ENCODE results near the gene SLC38A3. TPM values are rescaled to one million over a fixed set of nuclear protein-coding genes. Genes with fewer than 3 reads are reported as not detected.

The SLC38A3 gene
- total and polyA plus RNA-seq, 2 experiments from 2014 or later = 0.36 TPM; not detected in 1

DNA sequence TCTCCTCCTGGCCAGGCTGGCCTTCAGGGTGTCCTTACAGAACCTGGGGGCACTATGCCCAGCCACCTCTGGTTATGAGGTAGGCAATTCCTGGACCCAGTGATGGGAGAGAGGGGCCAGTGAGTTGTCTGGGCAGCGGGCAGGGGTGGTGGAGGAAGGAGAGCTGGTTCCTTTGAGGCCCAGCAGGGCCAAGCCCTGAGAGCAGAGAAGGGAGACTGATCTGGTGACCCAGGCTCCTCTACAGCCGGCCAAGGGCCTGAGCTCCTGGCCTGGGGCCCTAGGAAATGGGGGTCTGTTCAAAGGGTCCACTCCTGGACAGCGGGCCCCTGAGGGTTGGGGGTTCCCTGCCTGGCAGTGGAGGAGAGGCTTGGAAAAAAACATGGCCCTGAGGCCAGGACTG is 7.9 kb downstream of the SLC38A3 start:
- H3K9me3 ChIP-seq (ENCODE audit: low read depth) = no peaks in the 10 kb centered on the region
- no peak overlapping the region for H3K9ac ChIP-seq
- no peaks in the 10 kb centered on the region for H3F3A ChIP-seq (ENCODE audit: insufficient read depth)
- H3K27ac ChIP-seq = no peak overlapping the region
- no peak for DNase-seq
- no peak overlapping the region for H3K4me2 ChIP-seq (ENCODE audit: unreplicated experiment)
- in situ Hi-C loops (cut with MboI) = loop anchor here (25.0 kb wide), 1 partner anchor 324 kb away; no protein-coding TSS in a partner anchor
- no peak overlapping the region for H2AFZ ChIP-seq
- H3K79me2 ChIP-seq (ENCODE audit: insufficient read depth) = no peaks in the 10 kb centered on the region
- no peaks in the 10 kb centered on the region for H3K27me3 ChIP-seq (replicated peaks; ENCODE audit: insufficient read depth)
- no peaks in the 10 kb centered on the region for H4K20me1 ChIP-seq (ENCODE audit: insufficient read depth)
- no peak overlapping the region for H3K4me3 ChIP-seq
- TF ChIP-seq EZH2 (IDR thresholded peaks at IDR 0.05; ENCODE audit: insufficient read depth, poor library complexity, severe bottlenecking) (no peak), EZH2phosphoT487 (IDR thresholded peaks at IDR 0.05; ENCODE audit: insufficient read depth, low read depth) (no peak)
- H3K9me2 ChIP-seq (ENCODE audit: insufficient read depth) = no peaks in the 10 kb centered on the region
- no peaks in the 10 kb centered on the region for H3K36me3 ChIP-seq (ENCODE audit: low read depth)
- H3K4me1 ChIP-seq (ENCODE audit: insufficient read depth) = peaks cover 7% of the 10 kb centered on the region; the same call in 1 of the 2 replicates
- WGBS, 2 experiments (ENCODE audit: low coverage in 1 of 2, low lambda C conversion rate in 2 of 2, missing lambda C conversion rate in 2 of 2) = 75 to 87% methylated on average over 3 of the region's 3 CpGs

DNA sequence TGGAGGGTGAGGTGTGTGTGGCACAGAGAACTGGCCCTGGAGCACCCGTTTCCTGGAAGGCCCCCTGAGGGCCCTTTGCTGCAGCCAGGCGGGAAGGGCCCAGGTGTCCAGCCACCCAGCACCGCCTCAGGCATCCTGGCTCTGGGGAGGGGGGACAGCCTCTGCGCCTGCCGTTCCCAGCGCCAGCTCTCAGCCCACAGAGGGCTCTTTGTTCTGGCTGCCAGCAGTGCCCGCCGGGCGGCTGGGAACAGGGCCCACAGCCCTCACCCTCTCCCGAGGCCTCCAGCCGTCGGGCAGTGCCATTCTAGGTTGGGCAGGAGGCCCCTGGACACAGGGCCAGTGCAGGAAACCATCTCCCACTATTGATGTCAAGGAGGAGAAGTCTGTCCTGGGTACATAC is 8.3 kb downstream of the SLC38A3 start:
- in situ Hi-C loops (cut with MboI) = loop anchor here (25.0 kb wide), 1 partner anchor 324 kb away; no protein-coding TSS in a partner anchor
- Histone ChIP-seq H3F3A (ENCODE audit: insufficient read depth) (no peaks in the 10 kb centered on the region), H3K27ac (no peak overlapping the region), H3K79me2 (ENCODE audit: insufficient read depth) (no peaks in the 10 kb centered on the region), H3K9me2 (ENCODE audit: insufficient read depth) (no peaks in the 10 kb centered on the region), H4K20me1 (ENCODE audit: insufficient read depth) (no peaks in the 10 kb centered on the region), H3K4me2 (ENCODE audit: unreplicated experiment) (no peak overlapping the region), H3K4me3 (no peak overlapping the region), H3K9me3 (ENCODE audit: low read depth) (no peaks in the 10 kb centered on the region), H3K9ac (no peak overlapping the region), H3K4me1 (ENCODE audit: insufficient read depth) (peaks cover 7% of the 10 kb centered on the region; the same call in 1 of the 2 replicates), H3K36me3 (ENCODE audit: low read depth) (no peaks in the 10 kb centered on the region), H2AFZ (no peak overlapping the region), H3K27me3 (replicated peaks; ENCODE audit: insufficient read depth) (no peaks in the 10 kb centered on the region)
- WGBS, 2 experiments (ENCODE audit: low coverage in 1 of 2, low lambda C conversion rate in 2 of 2, missing lambda C conversion rate in 2 of 2) = 94% methylated on average over 7 to 12 of the region's 12 CpGs
- DNase-seq = no peak
- TF ChIP-seq EZH2phosphoT487 (IDR thresholded peaks at IDR 0.05; ENCODE audit: insufficient read depth, low read depth) (no peak), EZH2 (IDR thresholded peaks at IDR 0.05; ENCODE audit: insufficient read depth, poor library complexity, severe bottlenecking) (no peak)

DNA sequence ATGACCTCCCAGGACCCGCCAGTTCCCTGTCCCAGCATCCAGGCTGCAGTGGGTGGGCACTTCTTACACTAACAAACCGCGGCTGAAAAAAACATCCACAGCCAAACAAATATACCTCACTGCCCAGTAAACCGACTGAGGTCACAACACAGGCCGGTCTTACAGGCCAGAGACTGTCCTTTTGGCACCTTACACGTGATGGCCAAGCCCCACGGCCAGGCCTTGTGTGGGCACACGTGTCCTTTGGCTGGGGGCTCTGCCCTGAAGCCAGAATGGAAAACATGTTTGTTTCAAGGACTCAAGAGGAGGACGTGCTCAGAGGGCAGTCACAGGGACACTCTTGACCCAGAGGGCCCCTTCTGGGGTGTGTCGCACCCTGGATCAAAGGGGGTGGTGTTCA is 9.8 kb downstream of the SLC38A3 start:
- no peak overlapping the region for H3K4me3 ChIP-seq
- DNase-seq = no peak
- H3K9ac ChIP-seq = no peak overlapping the region
- H3K27ac ChIP-seq = no peak overlapping the region
- no peaks in the 10 kb centered on the region for H3K9me2 ChIP-seq (ENCODE audit: insufficient read depth)
- WGBS, 2 experiments (ENCODE audit: low coverage in 1 of 2, low lambda C conversion rate in 2 of 2, missing lambda C conversion rate in 2 of 2) = 58 to 59% methylated on average over 10 of the region's 10 CpGs
- no peak overlapping the region for H3K4me2 ChIP-seq (ENCODE audit: unreplicated experiment)
- H3K27me3 ChIP-seq (replicated peaks; ENCODE audit: insufficient read depth) = no peaks in the 10 kb centered on the region
- H3K79me2 ChIP-seq (ENCODE audit: insufficient read depth) = no peaks in the 10 kb centered on the region
- no peaks in the 10 kb centered on the region for H3F3A ChIP-seq (ENCODE audit: insufficient read depth)
- in situ Hi-C loops (cut with MboI) = loop anchor here (25.0 kb wide), 1 partner anchor 322 kb away; no protein-coding TSS in a partner anchor
- no peaks in the 10 kb centered on the region for H3K9me3 ChIP-seq (ENCODE audit: low read depth)
- H3K4me1 ChIP-seq (ENCODE audit: insufficient read depth) = peaks cover 7% of the 10 kb centered on the region; the same call in 1 of the 2 replicates
- no peaks in the 10 kb centered on the region for H4K20me1 ChIP-seq (ENCODE audit: insufficient read depth)
- no peaks in the 10 kb centered on the region for H3K36me3 ChIP-seq (ENCODE audit: low read depth)
- TF ChIP-seq EZH2phosphoT487 (IDR thresholded peaks at IDR 0.05; ENCODE audit: insufficient read depth, low read depth) = no peak
- no peak for TF ChIP-seq EZH2 (IDR thresholded peaks at IDR 0.05; ENCODE audit: insufficient read depth, poor library complexity, severe bottlenecking)
- H2AFZ ChIP-seq = no peak overlapping the region

DNA sequence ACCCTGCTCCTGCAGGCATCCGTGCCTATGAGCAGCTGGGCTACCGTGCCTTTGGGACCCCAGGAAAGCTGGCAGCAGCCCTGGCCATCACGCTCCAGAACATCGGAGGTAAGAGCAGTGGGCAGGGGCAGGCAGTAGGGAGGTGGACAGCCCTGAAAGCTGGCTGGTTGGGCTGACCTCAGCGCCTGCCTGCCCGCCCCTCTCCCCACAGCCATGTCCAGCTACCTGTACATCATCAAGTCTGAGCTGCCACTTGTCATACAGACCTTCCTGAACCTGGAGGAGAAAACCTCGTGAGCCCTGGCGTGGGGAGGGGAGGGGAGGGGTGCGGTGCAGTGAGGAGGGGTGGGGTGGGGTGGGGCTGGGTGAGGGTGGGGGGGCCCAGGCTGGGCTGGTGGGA is 10.5 kb downstream of the SLC38A3 start:
- H3K4me1 ChIP-seq (ENCODE audit: insufficient read depth) = peaks cover 7% of the 10 kb centered on the region; the same call in 1 of the 2 replicates
- H3K9ac ChIP-seq = no peak overlapping the region
- no peak for DNase-seq
- no peaks in the 10 kb centered on the region for H3K9me3 ChIP-seq (ENCODE audit: low read depth)
- in situ Hi-C loops (cut with MboI) = loop anchor here (25.0 kb wide), 1 partner anchor 322 kb away; no protein-coding TSS in a partner anchor
- no peak overlapping the region for H3K4me2 ChIP-seq (ENCODE audit: unreplicated experiment)
- H3K27me3 ChIP-seq (replicated peaks; ENCODE audit: insufficient read depth) = no peaks in the 10 kb centered on the region
- H3K36me3 ChIP-seq (ENCODE audit: low read depth) = no peaks in the 10 kb centered on the region
- WGBS, 2 experiments (ENCODE audit: low coverage in 1 of 2, low lambda C conversion rate in 2 of 2, missing lambda C conversion rate in 2 of 2) = 62 to 70% methylated on average over 8 to 9 of the region's 9 CpGs
- H3K27ac ChIP-seq = no peak overlapping the region
- TF ChIP-seq EZH2 (IDR thresholded peaks at IDR 0.05; ENCODE audit: insufficient read depth, poor library complexity, severe bottlenecking) (no peak), EZH2phosphoT487 (IDR thresholded peaks at IDR 0.05; ENCODE audit: insufficient read depth, low read depth) (no peak)
- H3F3A ChIP-seq (ENCODE audit: insufficient read depth) = no peaks in the 10 kb centered on the region
- no peaks in the 10 kb centered on the region for H3K9me2 ChIP-seq (ENCODE audit: insufficient read depth)
- H3K4me3 ChIP-seq = no peak overlapping the region
- no peak overlapping the region for H2AFZ ChIP-seq
- H4K20me1 ChIP-seq (ENCODE audit: insufficient read depth) = no peaks in the 10 kb centered on the region
- H3K79me2 ChIP-seq (ENCODE audit: insufficient read depth) = no peaks in the 10 kb centered on the region

All from GM23248 (cell line).